Measurements from ENCODE around the gene LUZP2. TPM values are rescaled to one million over a fixed set of nuclear protein-coding genes. Genes with fewer than 3 reads are reported as not detected.

The LUZP2 gene
- total RNA-seq, 2 experiments from 2014 or later = not detected

- CTCF ChIA-PET (ENCODE audit: unreplicated experiment) = no interaction called here
- Histone ChIP-seq H3K4me1 (ENCODE audit: insufficient read depth, low read length, poor library complexity, severe bottlenecking) (no peaks in the 10 kb centered on the region), H4K20me1 (ENCODE audit: insufficient read depth, low read length) (no peaks in the 10 kb centered on the region), H3K36me3 (ENCODE audit: insufficient read depth, low read length) (no peaks in the 10 kb centered on the region), H3K79me2 (ENCODE audit: insufficient read depth, low read depth, low read length) (no peaks in the 10 kb centered on the region), H3K4me3 (ENCODE audit: low read depth, low read length, poor library complexity, severe bottlenecking) (no peak overlapping the region), H3K9me3 (ENCODE audit: low read length) (no peaks in the 10 kb centered on the region), H2AFZ (ENCODE audit: low read length) (no peak overlapping the region), H3K9me2 (ENCODE audit: insufficient read depth, low read length) (no peaks in the 10 kb centered on the region), H3K27ac (ENCODE audit: low read depth, low read length, poor library complexity, severe bottlenecking) (no peak overlapping the region), H3K4me2 (ENCODE audit: low read length) (no peak overlapping the region)
- TF ChIP-seq CTCF (conservative IDR thresholded peaks at IDR 0.05; ENCODE audit: low read length) = no peak
- BruUV-seq (replicated peaks) = no TSS peak
- POLR2A ChIA-PET = interaction anchor here (0.6 kb wide), 1 partner anchor 42 kb away, joined by 4 read pairs; no protein-coding TSS in a partner anchor
- intact Hi-C loops (cut with micrococcal nuclease; ENCODE audit: unreplicated experiment) = no loop called here
- no peak for DNase-seq (ENCODE audit: low spot score)
Observed at GRCh38 chr11:24781288-24781687, 284.4 kb downstream of the LUZP2 start.

- POLR2A ChIA-PET = no interaction called here
- H4K20me1 ChIP-seq (ENCODE audit: insufficient read depth, low read length) = no peaks in the 10 kb centered on the region
- CTCF ChIA-PET (ENCODE audit: unreplicated experiment) = no interaction called here
- no peak overlapping the region for H3K4me2 ChIP-seq (ENCODE audit: low read length)
- intact Hi-C loops (cut with micrococcal nuclease; ENCODE audit: unreplicated experiment) = no loop called here
- no peaks in the 10 kb centered on the region for H3K79me2 ChIP-seq (ENCODE audit: insufficient read depth, low read depth, low read length)
- no peaks in the 10 kb centered on the region for H3K4me1 ChIP-seq (ENCODE audit: insufficient read depth, low read length, poor library complexity, severe bottlenecking)
- TF ChIP-seq EZH2phosphoT487 (IDR thresholded peaks at IDR 0.05; ENCODE audit: borderline replicate concordance, low read depth, low read length) = no peak
- no peak for TF ChIP-seq CTCF (conservative IDR thresholded peaks at IDR 0.05; ENCODE audit: low read length)
- no TSS peak for BruUV-seq (replicated peaks)
- no peak overlapping the region for H3K27ac ChIP-seq (ENCODE audit: low read depth, low read length, poor library complexity, severe bottlenecking)
- DNase-seq (ENCODE audit: low spot score) = no peak
- H3K9me3 ChIP-seq (ENCODE audit: low read length) = no peaks in the 10 kb centered on the region
- H3K36me3 ChIP-seq (ENCODE audit: insufficient read depth, low read length) = no peaks in the 10 kb centered on the region
- no peaks in the 10 kb centered on the region for H3K9me2 ChIP-seq (ENCODE audit: insufficient read depth, low read length)
- no peak overlapping the region for H3K4me3 ChIP-seq (ENCODE audit: low read depth, low read length, poor library complexity, severe bottlenecking)
- no peak overlapping the region for H2AFZ ChIP-seq (ENCODE audit: low read length)
Observed at GRCh38 chr11:24793479-24793878, 296.6 kb downstream of the LUZP2 start.

GRCh38 chr11:24794064-24794463, 297.2 kb downstream of the LUZP2 start:
- TF ChIP-seq CTCF (conservative IDR thresholded peaks at IDR 0.05; ENCODE audit: low read length) (no peak), EZH2phosphoT487 (IDR thresholded peaks at IDR 0.05; ENCODE audit: borderline replicate concordance, low read depth, low read length) (no peak)
- POLR2A ChIA-PET = no interaction called here
- BruUV-seq (replicated peaks) = no TSS peak

More at GRCh38 chr11:24794064-24794463, 297.2 kb downstream of the LUZP2 start:
- no peak overlapping the region for H3K4me2 ChIP-seq (ENCODE audit: low read length)
- no peak for DNase-seq (ENCODE audit: low spot score)
- no peaks in the 10 kb centered on the region for H3K79me2 ChIP-seq (ENCODE audit: insufficient read depth, low read depth, low read length)
- H4K20me1 ChIP-seq (ENCODE audit: insufficient read depth, low read length) = no peaks in the 10 kb centered on the region
- no peak overlapping the region for H3K27ac ChIP-seq (ENCODE audit: low read depth, low read length, poor library complexity, severe bottlenecking)
- H3K36me3 ChIP-seq (ENCODE audit: insufficient read depth, low read length) = no peaks in the 10 kb centered on the region
- no peaks in the 10 kb centered on the region for H3K9me2 ChIP-seq (ENCODE audit: insufficient read depth, low read length)
- H3K4me1 ChIP-seq (ENCODE audit: insufficient read depth, low read length, poor library complexity, severe bottlenecking) = no peaks in the 10 kb centered on the region
- CTCF ChIA-PET (ENCODE audit: unreplicated experiment) = no interaction called here
- no peak overlapping the region for H3K4me3 ChIP-seq (ENCODE audit: low read depth, low read length, poor library complexity, severe bottlenecking)
- H2AFZ ChIP-seq (ENCODE audit: low read length) = no peak overlapping the region
- intact Hi-C loops (cut with micrococcal nuclease; ENCODE audit: unreplicated experiment) = no loop called here
- no peaks in the 10 kb centered on the region for H3K9me3 ChIP-seq (ENCODE audit: low read length)
